GM21390 (cell line): ENCODE data around the gene ACTR1B.
"Not testable (repeated sequence)": the region's sequence is repeated elsewhere in the genome, so short reads cannot be mapped to it uniquely, and the experiment has no call there.

Source experiments
- ATAC-seq: cut with Tn5 transposase; IDR thresholded peaks from one replicate; pipeline ENCODE4 v1.9.1; 2021; ENCODE audit not compliant: unreplicated experiment

Gene ACTR1B

DNA sequence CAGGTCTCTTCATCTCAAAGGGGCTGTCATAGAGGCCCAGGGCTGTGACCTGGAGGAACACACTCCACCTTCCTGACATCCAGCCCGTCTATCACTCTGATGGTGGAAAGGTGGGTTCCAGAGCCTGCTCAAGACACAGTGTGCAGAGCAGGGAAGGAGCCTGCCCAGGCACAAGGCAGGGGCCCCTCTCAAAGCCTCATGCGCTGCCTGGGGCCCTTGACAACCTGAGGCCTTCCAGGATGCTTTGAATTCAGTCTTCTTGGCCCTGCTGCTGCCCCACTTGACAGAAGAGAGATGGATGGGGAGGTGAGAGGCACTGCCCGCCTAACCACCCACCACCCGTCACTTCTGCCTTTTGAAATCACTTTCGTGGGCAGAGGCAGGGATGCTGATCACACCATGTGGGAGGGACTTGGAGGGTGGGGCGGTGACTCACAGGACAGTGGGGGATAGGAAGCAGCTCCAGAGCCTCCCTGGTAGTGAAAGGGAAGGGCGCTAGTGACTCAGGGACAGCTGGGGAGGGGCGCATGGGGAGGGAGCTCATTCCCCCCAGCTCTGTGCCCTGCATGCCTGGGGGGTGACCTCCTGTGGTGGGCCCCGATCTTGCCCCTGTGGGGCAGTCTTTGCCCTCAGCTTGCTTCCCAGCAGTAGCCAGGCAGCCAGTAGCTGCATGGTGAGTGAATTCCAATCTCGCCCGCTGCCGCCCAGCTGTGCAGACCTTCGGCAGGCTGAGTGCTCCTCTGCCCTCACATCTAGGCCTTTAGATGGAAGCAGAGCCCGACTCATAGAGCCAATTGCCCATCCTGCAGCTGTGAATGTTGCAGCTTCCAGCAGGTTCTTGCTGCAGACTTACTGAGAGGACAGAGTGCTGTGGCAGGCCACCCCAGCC is 44.7 kb downstream of the ACTR1B start:
- ATAC-seq: not testable (repeated sequence)

DNA sequence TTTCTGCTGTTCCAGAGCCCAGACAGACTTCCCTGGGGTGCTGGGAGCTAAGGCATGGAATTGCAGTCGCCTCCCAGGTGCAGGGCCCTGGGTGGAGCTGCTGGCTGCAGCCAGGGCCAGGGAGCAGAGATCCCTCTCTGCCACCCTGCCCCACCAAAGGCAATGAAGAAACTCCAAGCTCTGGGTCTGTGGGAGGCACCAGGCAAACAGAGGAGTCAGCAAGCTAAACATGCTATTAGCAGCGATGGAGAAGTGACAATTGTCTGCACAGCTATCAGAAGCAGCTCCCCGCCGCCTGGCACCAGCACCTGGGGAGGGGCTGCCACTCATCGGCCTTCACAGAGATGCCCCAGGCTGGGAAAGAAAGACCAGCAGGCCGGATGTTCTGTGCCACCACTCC is 45.9 kb downstream of the ACTR1B start:
- ATAC-seq: no peak

DNA sequence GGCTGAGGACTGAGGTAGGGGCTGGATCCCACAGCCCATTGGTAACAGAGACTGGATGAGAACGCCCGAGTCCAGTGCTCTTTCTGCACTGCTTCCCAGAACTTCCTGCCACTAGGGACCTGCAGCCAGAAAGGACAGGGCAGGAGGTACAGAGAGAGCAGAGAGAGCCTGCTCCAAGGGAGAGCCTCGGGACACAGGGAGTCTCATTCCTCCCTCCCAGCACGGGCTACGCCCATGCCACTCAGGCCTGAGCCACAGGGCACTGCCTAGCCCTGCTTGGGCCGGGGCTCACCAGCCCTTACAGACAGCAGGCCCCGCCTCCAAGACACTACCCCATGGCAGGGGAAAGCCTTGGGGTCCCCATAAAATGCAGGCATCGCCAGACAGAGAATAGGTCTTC is 48.1 kb downstream of the ACTR1B start:
- not testable (repeated sequence) for ATAC-seq

DNA sequence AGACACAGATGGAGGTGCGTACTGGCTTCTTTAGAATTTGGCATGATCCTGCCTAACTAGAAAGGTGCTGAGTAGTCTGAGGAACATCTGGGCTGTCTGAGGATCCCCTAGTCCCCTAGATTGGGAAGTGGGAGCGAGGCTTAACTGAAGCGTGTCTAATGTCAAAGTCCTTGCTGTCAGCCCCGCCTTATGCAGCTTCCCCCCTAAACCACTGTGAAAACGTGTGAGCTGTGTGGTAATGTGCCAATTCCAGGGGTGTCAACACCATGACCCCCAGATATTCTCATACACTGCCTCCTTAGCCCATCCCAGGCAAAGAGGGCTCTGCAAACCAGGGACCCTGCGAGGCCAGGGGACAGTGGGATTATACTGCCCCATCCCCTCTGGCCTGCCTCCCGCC is 51.9 kb downstream of the ACTR1B start:
- ATAC-seq: not testable (repeated sequence)

DNA sequence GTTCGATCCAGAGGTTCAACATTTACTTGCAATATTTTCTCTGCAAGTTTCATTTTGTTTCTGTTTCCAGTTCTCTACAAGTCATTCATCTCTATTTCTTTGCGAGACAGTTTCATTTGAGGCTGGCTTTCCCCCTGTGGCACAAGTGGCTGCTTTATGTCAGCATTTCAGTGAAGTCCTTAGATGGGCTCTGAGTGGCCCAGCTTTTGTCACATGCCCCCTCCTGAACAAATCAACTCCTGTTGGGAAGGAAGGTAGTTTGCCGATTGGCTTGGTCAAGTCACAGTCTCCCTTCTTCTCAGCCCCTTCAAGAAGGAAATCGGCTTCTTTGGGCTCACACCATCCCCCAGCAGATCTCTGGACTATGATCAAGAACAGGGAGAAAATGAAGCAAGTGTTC is 55.1 kb downstream of the ACTR1B start:
- not testable (repeated sequence) for ATAC-seq
